A549 treated with AZD9567 at 1 μM for 4 hours (cell line): ENCODE data around the gene KLHL4. TPM values are rescaled to one million over a fixed set of nuclear protein-coding genes. Genes with fewer than 3 reads are reported as not detected.

ENCODE experiments used
- total RNA-seq: library from RNA; stranded (reverse); fragments of 200-300 nt; extraction: Qiagen RNA extraction; gene quantifications from 5 replicates; pipeline ENCODE4 v1.2.3, GENCODE V29; 2022; ENCODE audit not compliant: insufficient read depth

The KLHL4 gene, protein sequence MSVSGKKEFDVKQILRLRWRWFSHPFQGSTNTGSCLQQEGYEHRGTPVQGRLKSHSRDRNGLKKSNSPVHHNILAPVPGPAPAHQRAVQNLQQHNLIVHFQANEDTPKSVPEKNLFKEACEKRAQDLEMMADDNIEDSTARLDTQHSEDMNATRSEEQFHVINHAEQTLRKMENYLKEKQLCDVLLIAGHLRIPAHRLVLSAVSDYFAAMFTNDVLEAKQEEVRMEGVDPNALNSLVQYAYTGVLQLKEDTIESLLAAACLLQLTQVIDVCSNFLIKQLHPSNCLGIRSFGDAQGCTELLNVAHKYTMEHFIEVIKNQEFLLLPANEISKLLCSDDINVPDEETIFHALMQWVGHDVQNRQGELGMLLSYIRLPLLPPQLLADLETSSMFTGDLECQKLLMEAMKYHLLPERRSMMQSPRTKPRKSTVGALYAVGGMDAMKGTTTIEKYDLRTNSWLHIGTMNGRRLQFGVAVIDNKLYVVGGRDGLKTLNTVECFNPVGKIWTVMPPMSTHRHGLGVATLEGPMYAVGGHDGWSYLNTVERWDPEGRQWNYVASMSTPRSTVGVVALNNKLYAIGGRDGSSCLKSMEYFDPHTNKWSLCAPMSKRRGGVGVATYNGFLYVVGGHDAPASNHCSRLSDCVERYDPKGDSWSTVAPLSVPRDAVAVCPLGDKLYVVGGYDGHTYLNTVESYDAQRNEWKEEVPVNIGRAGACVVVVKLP
- 3.6 to 4.9 TPM (median 4.8 TPM) in 5 replicates for total RNA-seq

DNA sequence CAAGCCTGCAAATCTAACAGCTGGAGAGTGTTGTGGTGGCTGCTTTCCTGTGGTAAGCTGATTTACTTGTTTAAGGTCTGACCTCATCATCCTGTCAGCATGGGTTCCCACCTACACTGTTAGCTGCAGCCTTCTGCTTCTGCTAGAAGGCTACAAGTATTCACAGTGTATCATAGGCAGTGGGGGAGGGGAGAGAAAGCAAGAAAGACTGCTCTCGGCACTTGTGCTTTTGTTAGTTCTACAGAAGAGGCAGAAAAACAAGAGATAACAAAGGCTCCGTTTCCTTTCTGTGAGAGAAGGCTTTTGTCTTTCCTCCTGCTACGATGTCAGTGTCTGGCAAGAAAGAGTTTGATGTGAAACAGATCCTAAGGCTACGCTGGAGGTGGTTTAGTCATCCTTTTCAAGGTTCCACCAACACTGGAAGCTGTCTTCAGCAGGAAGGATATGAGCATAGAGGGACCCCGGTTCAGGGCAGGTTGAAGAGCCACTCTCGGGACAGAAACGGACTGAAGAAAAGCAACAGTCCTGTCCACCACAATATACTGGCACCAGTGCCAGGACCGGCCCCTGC lies at the start of gene KLHL4:
Gene KLHL4 (plus strand): TSS at position 232 of the 571 bp plus-strand sequence. CDS start 92 bp downstream, at position 324.

